ENCODE measurements around the gene CEP250. TPM values are rescaled to one million over a fixed set of nuclear protein-coding genes. Genes with fewer than 3 reads are reported as not detected.

CEP250 gene
- total and polyA plus RNA-seq, 2 experiments from 2014 or later: 15.5 to 21.7 TPM

GRCh38 chr20:35503841-35504561 lies 48.6 kb downstream of the CEP250 start:
- TF ChIP-seq EZH2phosphoT487 (IDR thresholded peaks at IDR 0.05; ENCODE audit: insufficient read depth, low read depth): no peak
- TF ChIP-seq EZH2 (IDR thresholded peaks at IDR 0.05; ENCODE audit: insufficient read depth, poor library complexity, severe bottlenecking): no peak
- Histone ChIP-seq H4K20me1 (ENCODE audit: insufficient read depth) (no peaks in the 10 kb centered on the region), H3K9me3 (ENCODE audit: low read depth) (no peaks in the 10 kb centered on the region), H3K27me3 (replicated peaks; ENCODE audit: insufficient read depth) (no peaks in the 10 kb centered on the region), H3K27ac (no peak overlapping the region), H3K9ac (no peak overlapping the region), H3F3A (ENCODE audit: insufficient read depth) (no peaks in the 10 kb centered on the region), H3K9me2 (ENCODE audit: insufficient read depth) (no peaks in the 10 kb centered on the region), H2AFZ (no peak overlapping the region), H3K36me3 (ENCODE audit: low read depth) (peaks cover 15% of the 10 kb centered on the region), H3K4me3 (no peak overlapping the region), H3K4me1 (ENCODE audit: insufficient read depth) (no peaks in the 10 kb centered on the region), H3K79me2 (ENCODE audit: insufficient read depth) (no peaks in the 10 kb centered on the region), H3K4me2 (ENCODE audit: unreplicated experiment) (no peak overlapping the region)
- WGBS, 2 experiments (ENCODE audit: low coverage in 1 of 2, low lambda C conversion rate in 2 of 2, missing lambda C conversion rate in 2 of 2): 79 to 80% methylated on average over 16 of the region's 16 CpGs
- DNase-seq: no peak
- in situ Hi-C loops (cut with MboI): no loop called here

GRCh38 chr20:35504751-35505150 lies 49.4 kb downstream of the CEP250 start:
- TF ChIP-seq EZH2 (IDR thresholded peaks at IDR 0.05; ENCODE audit: insufficient read depth, poor library complexity, severe bottlenecking) (no peak), EZH2phosphoT487 (IDR thresholded peaks at IDR 0.05; ENCODE audit: insufficient read depth, low read depth) (no peak)
- Histone ChIP-seq H3K27ac (no peak overlapping the region), H4K20me1 (ENCODE audit: insufficient read depth) (no peaks in the 10 kb centered on the region), H3F3A (ENCODE audit: insufficient read depth) (no peaks in the 10 kb centered on the region), H3K9ac (no peak overlapping the region), H3K4me2 (ENCODE audit: unreplicated experiment) (no peak overlapping the region), H3K79me2 (ENCODE audit: insufficient read depth) (no peaks in the 10 kb centered on the region), H3K36me3 (ENCODE audit: low read depth) (peaks cover 13% of the 10 kb centered on the region), H3K4me1 (ENCODE audit: insufficient read depth) (no peaks in the 10 kb centered on the region), H2AFZ (no peak overlapping the region), H3K9me2 (ENCODE audit: insufficient read depth) (no peaks in the 10 kb centered on the region), H3K9me3 (ENCODE audit: low read depth) (no peaks in the 10 kb centered on the region), H3K4me3 (no peak overlapping the region), H3K27me3 (replicated peaks; ENCODE audit: insufficient read depth) (no peaks in the 10 kb centered on the region)
- WGBS, 2 experiments (ENCODE audit: low coverage in 1 of 2, low lambda C conversion rate in 2 of 2, missing lambda C conversion rate in 2 of 2): 97 to 100% methylated on average over 5 of the region's 5 CpGs
- no peak for DNase-seq
- in situ Hi-C loops (cut with MboI): no loop called here

GRCh38 chr20:35506179-35506578 lies 50.8 kb downstream of the CEP250 start:
- no peak overlapping the region for H3K4me3 ChIP-seq
- H3K9ac ChIP-seq: no peak overlapping the region
- no peaks in the 10 kb centered on the region for H3K9me3 ChIP-seq (ENCODE audit: low read depth)
- TF ChIP-seq EZH2 (IDR thresholded peaks at IDR 0.05; ENCODE audit: insufficient read depth, poor library complexity, severe bottlenecking): no peak
- TF ChIP-seq EZH2phosphoT487 (IDR thresholded peaks at IDR 0.05; ENCODE audit: insufficient read depth, low read depth): no peak
- in situ Hi-C loops (cut with MboI): no loop called here
- H3F3A ChIP-seq (ENCODE audit: insufficient read depth): no peaks in the 10 kb centered on the region
- no peak for DNase-seq
- peaks cover 13% of the 10 kb centered on the region for H3K36me3 ChIP-seq (ENCODE audit: low read depth)
- no peaks in the 10 kb centered on the region for H3K79me2 ChIP-seq (ENCODE audit: insufficient read depth)
- H4K20me1 ChIP-seq (ENCODE audit: insufficient read depth): no peaks in the 10 kb centered on the region
- no peak overlapping the region for H2AFZ ChIP-seq
- H3K9me2 ChIP-seq (ENCODE audit: insufficient read depth): no peaks in the 10 kb centered on the region
- WGBS, 2 experiments (ENCODE audit: low coverage in 1 of 2, low lambda C conversion rate in 2 of 2, missing lambda C conversion rate in 2 of 2): 93 to 100% methylated on average over 3 of the region's 3 CpGs
- H3K27me3 ChIP-seq (replicated peaks; ENCODE audit: insufficient read depth): no peaks in the 10 kb centered on the region
- H3K4me1 ChIP-seq (ENCODE audit: insufficient read depth): no peaks in the 10 kb centered on the region
- H3K27ac ChIP-seq: no peak overlapping the region
- H3K4me2 ChIP-seq (ENCODE audit: unreplicated experiment): no peak overlapping the region

GRCh38 chr20:35506872-35507638 lies 51.7 kb downstream of the CEP250 start:
- no peak overlapping the region for H3K4me3 ChIP-seq
- H3F3A ChIP-seq (ENCODE audit: insufficient read depth): no peaks in the 10 kb centered on the region
- no peaks in the 10 kb centered on the region for H4K20me1 ChIP-seq (ENCODE audit: insufficient read depth)
- H3K9me3 ChIP-seq (ENCODE audit: low read depth): no peaks in the 10 kb centered on the region
- peak; percentile 39 for DNase-seq
- in situ Hi-C loops (cut with MboI): no loop called here
- TF ChIP-seq EZH2 (IDR thresholded peaks at IDR 0.05; ENCODE audit: insufficient read depth, poor library complexity, severe bottlenecking) (no peak), EZH2phosphoT487 (IDR thresholded peaks at IDR 0.05; ENCODE audit: insufficient read depth, low read depth) (no peak)
- no peaks in the 10 kb centered on the region for H3K4me1 ChIP-seq (ENCODE audit: insufficient read depth)
- no peak overlapping the region for H3K27ac ChIP-seq
- H3K79me2 ChIP-seq (ENCODE audit: insufficient read depth): no peaks in the 10 kb centered on the region
- H3K27me3 ChIP-seq (replicated peaks; ENCODE audit: insufficient read depth): no peaks in the 10 kb centered on the region
- WGBS, 2 experiments (ENCODE audit: low coverage in 1 of 2, low lambda C conversion rate in 2 of 2, missing lambda C conversion rate in 2 of 2): 91 to 94% methylated on average over 6 of the region's 6 CpGs
- peaks cover 13% of the 10 kb centered on the region for H3K36me3 ChIP-seq (ENCODE audit: low read depth)
- H2AFZ ChIP-seq: no peak overlapping the region
- H3K4me2 ChIP-seq (ENCODE audit: unreplicated experiment): no peak overlapping the region
- no peaks in the 10 kb centered on the region for H3K9me2 ChIP-seq (ENCODE audit: insufficient read depth)
- H3K9ac ChIP-seq: no peak overlapping the region

Data from GM23248 (cell line).